ENCODE data around the gene KIF24. TPM values are rescaled to one million over a fixed set of nuclear protein-coding genes. Genes with fewer than 3 reads are reported as not detected.
A peak's percentile ranks its signal among the peaks of the same experiment; 100 is the strongest.

Gene KIF24
- total and polyA plus RNA-seq, 2 donors (not counting 1 experiment from before 2014, with no cell fraction given) = 0.94 to 1.2 TPM

- Histone ChIP-seq H3K4me2 (ENCODE audit: extremely low read depth, insufficient read depth, low read length) (no peak overlapping the region), H3K27ac (ENCODE audit: insufficient read depth, low read length) (no peak overlapping the region), H3K9me3 (ENCODE audit: control insufficient read depth, insufficient read depth, low read depth, low read length) (no peaks in the 10 kb centered on the region), H3K79me2 (ENCODE audit: control insufficient read depth, insufficient read depth, low read length) (no peaks in the 10 kb centered on the region), H2AFZ (ENCODE audit: low read length) (no peak overlapping the region), H3K36me3 (ENCODE audit: control insufficient read depth, insufficient read depth, low read length) (no peaks in the 10 kb centered on the region), H3K9ac (ENCODE audit: insufficient read depth, low read length) (no peak overlapping the region), H4K20me1 (ENCODE audit: control insufficient read depth, extremely low read depth, insufficient read depth, low read length) (no peaks in the 10 kb centered on the region), H3K4me3 (replicated peaks in 1 of 4; ENCODE audit: control extremely low read depth in 1 of 4, insufficient read depth in 1 of 4, low read depth in 3 of 4, low read length in 4 of 4) (no peak overlapping the region), H3K27me3 (ENCODE audit: control insufficient read depth, insufficient read depth, low read length) (no peaks in the 10 kb centered on the region), H3K4me1 (ENCODE audit: control insufficient read depth, extremely low read depth, insufficient read depth, low read length) (no peaks in the 10 kb centered on the region)
- no peak for DNase-seq (ENCODE audit: low read depth in 2 of 2)
- TF ChIP-seq CTCF (conservative IDR thresholded peaks at IDR 0.05 in 1 of 2, IDR thresholded peaks at IDR 0.05 in 1 of 2; ENCODE audit: low read depth in 1 of 2, low read length in 2 of 2) = no peak
- no peak for TF ChIP-seq EZH2 (IDR thresholded peaks at IDR 0.05; ENCODE audit: low read length, missing control alignments)
These were observed 39.9 kb downstream of the KIF24 start for GRCh38 chr9:34289159-34289558.

GRCh38 chr9:34282096-34282495 is 47.0 kb downstream of the KIF24 start:
- H2AFZ ChIP-seq (ENCODE audit: low read length) = no peak overlapping the region
- H3K4me3 ChIP-seq (replicated peaks in 1 of 4; ENCODE audit: control extremely low read depth in 1 of 4, insufficient read depth in 1 of 4, low read depth in 3 of 4, low read length in 4 of 4) = no peak overlapping the region
- H3K4me2 ChIP-seq (ENCODE audit: extremely low read depth, insufficient read depth, low read length) = no peak overlapping the region
- no peaks in the 10 kb centered on the region for H3K4me1 ChIP-seq (ENCODE audit: control insufficient read depth, extremely low read depth, insufficient read depth, low read length)
- TF ChIP-seq EZH2 (IDR thresholded peaks at IDR 0.05; ENCODE audit: low read length, missing control alignments) = no peak
- no peak for TF ChIP-seq CTCF (conservative IDR thresholded peaks at IDR 0.05 in 1 of 2, IDR thresholded peaks at IDR 0.05 in 1 of 2; ENCODE audit: low read depth in 1 of 2, low read length in 2 of 2)
- H3K27me3 ChIP-seq (ENCODE audit: control insufficient read depth, insufficient read depth, low read length) = no peaks in the 10 kb centered on the region
- DNase-seq (ENCODE audit: low read depth in 2 of 2) = peak in 1 of 2 donors; percentile 34
- H3K9ac ChIP-seq (ENCODE audit: insufficient read depth, low read length) = no peak overlapping the region
- H3K9me3 ChIP-seq (ENCODE audit: control insufficient read depth, insufficient read depth, low read depth, low read length) = no peaks in the 10 kb centered on the region
- no peaks in the 10 kb centered on the region for H4K20me1 ChIP-seq (ENCODE audit: control insufficient read depth, extremely low read depth, insufficient read depth, low read length)
- H3K36me3 ChIP-seq (ENCODE audit: control insufficient read depth, insufficient read depth, low read length) = no peaks in the 10 kb centered on the region
- no peaks in the 10 kb centered on the region for H3K79me2 ChIP-seq (ENCODE audit: control insufficient read depth, insufficient read depth, low read length)
- H3K27ac ChIP-seq (ENCODE audit: insufficient read depth, low read length) = no peak overlapping the region

GRCh38 chr9:34279411-34279810 is 49.7 kb downstream of the KIF24 start:
- no peak overlapping the region for H3K4me2 ChIP-seq (ENCODE audit: extremely low read depth, insufficient read depth, low read length)
- TF ChIP-seq EZH2 (IDR thresholded peaks at IDR 0.05; ENCODE audit: low read length, missing control alignments) (no peak), CTCF (conservative IDR thresholded peaks at IDR 0.05 in 1 of 2, IDR thresholded peaks at IDR 0.05 in 1 of 2; ENCODE audit: low read depth in 1 of 2, low read length in 2 of 2) (no peak)
- DNase-seq (ENCODE audit: low read depth in 2 of 2) = no peak

More at GRCh38 chr9:34279411-34279810, 49.7 kb downstream of the KIF24 start:
- no peaks in the 10 kb centered on the region for H3K4me1 ChIP-seq (ENCODE audit: control insufficient read depth, extremely low read depth, insufficient read depth, low read length)
- H3K9ac ChIP-seq (ENCODE audit: insufficient read depth, low read length) = no peak overlapping the region
- no peaks in the 10 kb centered on the region for H4K20me1 ChIP-seq (ENCODE audit: control insufficient read depth, extremely low read depth, insufficient read depth, low read length)
- H3K9me3 ChIP-seq (ENCODE audit: control insufficient read depth, insufficient read depth, low read depth, low read length) = no peaks in the 10 kb centered on the region
- H3K27ac ChIP-seq (ENCODE audit: insufficient read depth, low read length) = no peak overlapping the region
- H3K36me3 ChIP-seq (ENCODE audit: control insufficient read depth, insufficient read depth, low read length) = no peaks in the 10 kb centered on the region
- H3K4me3 ChIP-seq (replicated peaks in 1 of 4; ENCODE audit: control extremely low read depth in 1 of 4, insufficient read depth in 1 of 4, low read depth in 3 of 4, low read length in 4 of 4) = no peak overlapping the region
- no peaks in the 10 kb centered on the region for H3K79me2 ChIP-seq (ENCODE audit: control insufficient read depth, insufficient read depth, low read length)
- no peaks in the 10 kb centered on the region for H3K27me3 ChIP-seq (ENCODE audit: control insufficient read depth, insufficient read depth, low read length)
- no peak overlapping the region for H2AFZ ChIP-seq (ENCODE audit: low read length)

Other genes starting within 250 kb of the KIF24 start
- gene DCAF12, start 202.6 kb downstream of the KIF24 start, total RNA-seq = 9.7 and 10.8 TPM in 2 replicates
- gene DCAF12, start 202.6 kb downstream of the KIF24 start, polyA plus RNA-seq = 25.4 and 26.3 TPM in 2 replicates
- gene UBAP1, start 150.2 kb downstream of the KIF24 start, total RNA-seq = 32.1 and 41.6 TPM in 2 replicates
- gene UBAP1, start 150.2 kb downstream of the KIF24 start, polyA plus RNA-seq = 57.6 and 58.1 TPM in 2 replicates
- gene NUDT2, start 301 bp upstream of the KIF24 start, total RNA-seq = 21.8 and 47.1 TPM in 2 replicates
- gene NUDT2, start 301 bp upstream of the KIF24 start, polyA plus RNA-seq = 38.6 and 50.8 TPM in 2 replicates
- gene MYORG, start 47.6 kb upstream of the KIF24 start, total RNA-seq = 0.26 and 0.83 TPM in 2 replicates
- 0.34 and 0.38 TPM in 2 replicates for gene MYORG, start 47.6 kb upstream of the KIF24 start, polyA plus RNA-seq
- gene FAM219A, start 129.3 kb upstream of the KIF24 start, total RNA-seq = 3.3 and 5.3 TPM in 2 replicates
- gene FAM219A, start 129.3 kb upstream of the KIF24 start, polyA plus RNA-seq = 7.3 and 8.8 TPM in 2 replicates
- gene DNAI1, start 129.5 kb upstream of the KIF24 start, total RNA-seq = not detected in 2 replicates
- not detected in 2 replicates for gene DNAI1, start 129.5 kb upstream of the KIF24 start, polyA plus RNA-seq
- gene ENHO, start 193.7 kb upstream of the KIF24 start, total RNA-seq = under 0.01 TPM in 1 of 2 replicates, not detected in the other
- gene ENHO, start 193.7 kb upstream of the KIF24 start, polyA plus RNA-seq = 0.07 TPM in 1 of 2 replicates, not detected in the other